Liver (tissue), 9 donors: ENCODE measurements around the gene MED16. TPM values are rescaled to one million over a fixed set of nuclear protein-coding genes. Genes with fewer than 3 reads are reported as not detected.
"Not testable (repeated sequence)": the region's sequence is repeated elsewhere in the genome, so short reads cannot be mapped to it uniquely, and the experiment has no call there.

ENCODE experiments used
- DNase-seq: peaks from one replicate; pipeline ENCODE4 v3.0.0-alpha.2; 2017; ENCODE audit warnings: low spot score
- H3K27ac ChIP-seq, 2 donors: one replicate each; pipeline ENCODE4 v1.7.0; 2013; ENCODE audit warnings: inconsistent platforms in 2 of 2, low read length in 2 of 2, control low read depth in 1 of 2, low read depth in 1 of 2, mild to moderate bottlenecking in 1 of 2
- H3K27me3 ChIP-seq, 4 donors: one replicate each; pipeline versions ENCODE4 v1.6.1 to v1.7.0; 2013; ENCODE audit warnings: low read length in 3 of 4, inconsistent platforms in 1 of 4, mild to moderate bottlenecking in 1 of 4, moderate library complexity in 1 of 4; ENCODE audit not compliant: control insufficient read depth in 4 of 4, insufficient read depth in 4 of 4
- H3K36me3 ChIP-seq, 4 donors: one replicate each; pipeline versions ENCODE4 v1.6.1 to v1.7.0; 2013; ENCODE audit warnings: low read length in 3 of 4, mild to moderate bottlenecking in 3 of 4, low read depth in 1 of 4, moderate library complexity in 1 of 4; ENCODE audit not compliant: control insufficient read depth in 4 of 4, insufficient read depth in 3 of 4
- H3K4me1 ChIP-seq, 4 donors: one replicate each; pipeline versions ENCODE4 v1.6.1 to v1.7.0; 2013; ENCODE audit warnings: low read length in 3 of 4, mild to moderate bottlenecking in 3 of 4, moderate library complexity in 1 of 4; ENCODE audit not compliant: control insufficient read depth in 4 of 4, insufficient read depth in 4 of 4
- H3K4me3 ChIP-seq, 3 donors: one replicate each; pipeline versions ENCODE4 v1.6.1 to v1.7.0; 2013; ENCODE audit warnings: low read length in 3 of 3, control low read depth in 1 of 3, low read depth in 1 of 3, mild to moderate bottlenecking in 1 of 3
- H3K9ac ChIP-seq, 2 donors: one replicate each; pipeline ENCODE4 v1.7.0; 2013; ENCODE audit warnings: low read length in 2 of 2, mild to moderate bottlenecking in 2 of 2, moderate library complexity in 2 of 2, control low read depth in 1 of 2, low read depth in 1 of 2
- H3K9me3 ChIP-seq, 4 donors: one replicate each; pipeline versions ENCODE4 v1.6.1 to v1.7.0; 2013; ENCODE audit warnings: low read length in 3 of 4; ENCODE audit not compliant: control insufficient read depth in 4 of 4
- CTCF ChIP-seq: fragments of 150-350 bp; IDR thresholded peaks from 2 replicates; pipeline ENCODE4 v1.5.1; 2017; ENCODE audit warnings: improper control_type of control experiment, low read depth, low read length; ENCODE audit not compliant: missing input control
- EGR1 ChIP-seq, 2 donors: IDR thresholded peaks; 2 replicates each; pipeline ENCODE4 v1.6.1; 2016 to 2018; ENCODE audit warnings: antibody characterized with exemption in 2 of 2, low read depth in 2 of 2
- FOXA1 ChIP-seq: IDR thresholded peaks from 2 replicates; pipeline ENCODE4 v1.6.1; 2016; ENCODE audit warnings: antibody characterized with exemption
- FOXA2 ChIP-seq: IDR thresholded peaks from 2 replicates; pipeline ENCODE4 v1.6.1; 2016; ENCODE audit warnings: antibody characterized with exemption
- GABPA ChIP-seq, 2 donors: IDR thresholded peaks in 1 of 2; conservative IDR thresholded peaks in 1 of 2; 2 replicates each; pipeline ENCODE4 v1.6.1; 2016; ENCODE audit warnings: antibody characterized with exemption in 2 of 2, mild to moderate bottlenecking in 1 of 2, moderate library complexity in 1 of 2
- HNF4G ChIP-seq: IDR thresholded peaks from 2 replicates; pipeline ENCODE4 v1.6.1; 2016; ENCODE audit warnings: antibody characterized with exemption
- JUND ChIP-seq, 2 donors: IDR thresholded peaks; 2 replicates each; pipeline ENCODE4 v1.6.1; 2016; ENCODE audit warnings: antibody characterized with exemption in 2 of 2
- MAX ChIP-seq: IDR thresholded peaks from 2 replicates; pipeline ENCODE4 v1.6.1; 2016; ENCODE audit warnings: antibody characterized with exemption
- NR2F2 ChIP-seq: IDR thresholded peaks from 2 replicates; pipeline ENCODE4 v1.6.1; 2016; ENCODE audit warnings: antibody characterized with exemption
- REST ChIP-seq: IDR thresholded peaks from 2 replicates; pipeline ENCODE4 v1.6.1; 2016; ENCODE audit warnings: antibody characterized with exemption, mild to moderate bottlenecking
- RXRA ChIP-seq, 2 donors: IDR thresholded peaks; 2 replicates each; pipeline ENCODE4 v1.6.1; 2017 to 2018; ENCODE audit warnings: antibody characterized with exemption in 2 of 2, mild to moderate bottlenecking in 1 of 2
- TAF1 ChIP-seq: conservative IDR thresholded peaks from 2 replicates; pipeline ENCODE4 v1.6.1; 2016; ENCODE audit warnings: antibody characterized with exemption, mild to moderate bottlenecking
- YY1 ChIP-seq: IDR thresholded peaks from 2 replicates; pipeline ENCODE4 v1.6.1; 2016; ENCODE audit warnings: antibody characterized with exemption, mild to moderate bottlenecking
- ZBTB33 ChIP-seq: IDR thresholded peaks from 2 replicates; pipeline ENCODE4 v1.6.1; 2016; ENCODE audit warnings: antibody characterized with exemption
- WGBS: extraction: QIAGEN DNeasy Blood & Tissue Kit; methylation state at CpG from one replicate; pipeline ENCODE4 v1.1.7; 2013; 5-methylcytosine and 5-hydroxymethylcytosine counted together
- polyA plus RNA-seq, 2 donors: library from polyadenylated mRNA; stranded (reverse) in 1 of 2; unstranded in 1 of 2; fragments of 200-250 nt in 1 of 2; fragments of >200 nt in 1 of 2; fragmentation: Nextera tagmentation in 1 of 2; extraction: Ambion mirVana in 1 of 2; gene quantifications; one replicate each; pipeline versions ENCODE4 v1.2.1 to v1.2.3, GENCODE V29; 2013 to 2015
- total RNA-seq, 2 donors: library from RNA; depleted of rRNA; stranded (reverse); fragments of >200 nt; gene quantifications; one replicate each; pipeline ENCODE4 v1.2.3, GENCODE V29; 2014
- donor health status: healthy.
- donor health status: healthy.
- donor health status: healthy.
- donor health status: healthy.
- donor health status: healthy.

Gene MED16
- total and polyA plus RNA-seq, 4 donors = 30.6 to 50.5 (median 41.0) TPM

GRCh38 chr19:896434-896833, 3.4 kb upstream of the MED16 start:
- TF ChIP-seq CTCF (no peak), GABPA (IDR thresholded peaks at IDR 0.05 in 1 of 2, conservative IDR thresholded peaks at IDR 0.05 in 1 of 2) (no peak), HNF4G (no peak), JUND (IDR thresholded peaks at IDR 0.05) (no peak), FOXA1 (no peak), FOXA2 (no peak), ZBTB33 (no peak), TAF1 (no peak), MAX (no peak), RXRA (IDR thresholded peaks at IDR 0.05) (no peak), EGR1 (IDR thresholded peaks at IDR 0.05; ENCODE audit: low read depth in 2 of 2) (no peak)
- Histone ChIP-seq H3K27ac (no peak overlapping the region), H3K4me3 (no peak overlapping the region), H3K9ac (no peak overlapping the region), H3K4me1 (peaks cover 0 to 7% (median 4%) of the 10 kb centered on the region in 4 donors), H3K9me3 (no peaks in the 10 kb centered on the region), H3K27me3 (no peaks in the 10 kb centered on the region), H3K36me3 (peaks cover 0 to 8% (median 4%) of the 10 kb centered on the region in 4 donors)
- DNase-seq = no peak
- WGBS = 98% methylated on average over 10 of the region's 10 CpGs

- Histone ChIP-seq H3K9me3 (no peaks in the 10 kb centered on the region), H3K27me3 (no peaks in the 10 kb centered on the region), H3K9ac (peak overlapping the region; percentile 75 to 80), H3K4me3 (peak overlapping the region; percentile 57 to 91 (median 74)), H3K27ac (peak overlapping the region; percentile 83 to 93), H3K4me1 (peaks cover 0 to 7% (median 4%) of the 10 kb centered on the region in 4 donors), H3K36me3 (peaks cover 0 to 22% (median 7%) of the 10 kb centered on the region in 4 donors)
- 5% methylated on average over 27 of the region's 27 CpGs for WGBS
- DNase-seq = no peak
- TF ChIP-seq NR2F2 = no peak
- no peak for TF ChIP-seq YY1
- TF ChIP-seq REST = no peak
These were observed 619 bp downstream of the MED16 start for GRCh38 chr19:892243-892893.

- H3K4me1 ChIP-seq, H3K9me3 ChIP-seq, DNase-seq, H3K27me3 ChIP-seq, H3K27ac ChIP-seq: not testable (repeated sequence)
- Histone ChIP-seq H3K36me3 (peaks cover 0 to 27% (median 8%) of the 10 kb centered on the region in 4 donors), H3K4me3 (peak overlapping the region in 2 of 3 donors; percentile 74 to 91), H3K9ac (peak overlapping the region; percentile 75 to 80)
- WGBS = 79% methylated on average over 45 of the region's 50 CpGs
These were observed 1.4 kb downstream of the MED16 start for GRCh38 chr19:891421-892200.
